NCI-H1436 treated with DMSO at 0.1 percent for 48 hours (cell line): ENCODE data around the gene KRT6A.
"Not testable (repeated sequence)": the region's sequence is repeated elsewhere in the genome, so short reads cannot be mapped to it uniquely, and the experiment has no call there.

Experiments used
- DNase-seq: peaks from one replicate; lab custom pipeline; 2025; lab: John Stamatoyannopoulos, UW

The KRT6A gene

GRCh38 chr12:52458861-52459260 lies 34.2 kb downstream of the KRT6A start:
- no peak for DNase-seq

GRCh38 chr12:52455821-52456220 lies 37.2 kb downstream of the KRT6A start:
- DNase-seq, result no peak

- DNase-seq, result no peak
These were observed 38.5 kb downstream of the KRT6A start for GRCh38 chr12:52454411-52455201.

- no peak for DNase-seq
These were observed 41.0 kb downstream of the KRT6A start, which contains the start of gene KRT6B for GRCh38 chr12:52452101-52452500. KRT6B (minus strand) TSS chr12:52452146; CDS start chr12:52452078, 68 bp downstream.

GRCh38 chr12:52448228-52448627 lies 44.8 kb downstream of the KRT6A start:
- no peak for DNase-seq

- DNase-seq, result not testable (repeated sequence)
These were observed 45.9 kb downstream of the KRT6A start for GRCh38 chr12:52447196-52447595.

GRCh38 chr12:52446367-52447045 lies 46.6 kb downstream of the KRT6A start:
- no peak for DNase-seq

GRCh38 chr12:52445876-52446275 lies 47.2 kb downstream of the KRT6A start:
- DNase-seq, result no peak

GRCh38 chr12:52444647-52445595 lies 48.1 kb downstream of the KRT6A start:
- no peak for DNase-seq

- no peak for DNase-seq
These were observed 49.1 kb downstream of the KRT6A start for GRCh38 chr12:52443966-52444365.

GRCh38 chr12:52442600-52443061 lies 50.4 kb downstream of the KRT6A start:
- DNase-seq, result no peak

GRCh38 chr12:52441320-52441911 lies 51.6 kb downstream of the KRT6A start:
- DNase-seq, result no peak

- DNase-seq, result no peak
These were observed 52.2 kb downstream of the KRT6A start for GRCh38 chr12:52440821-52441319.

- DNase-seq, result no peak
These were observed 53.2 kb downstream of the KRT6A start for GRCh38 chr12:52439845-52440244.

GRCh38 chr12:52439420-52439819 lies 53.6 kb downstream of the KRT6A start:
- no peak for DNase-seq

GRCh38 chr12:52438305-52439301 lies 54.5 kb downstream of the KRT6A start:
- DNase-seq, result no peak

- DNase-seq, result no peak
These were observed 55.5 kb downstream of the KRT6A start for GRCh38 chr12:52437508-52437907.
